ENCODE results near the gene IKZF3.

IKZF3 gene

GRCh38 chr17:39754958-39755553 is 109.1 kb downstream of the IKZF3 start:
- peaks cover 34% of the 10 kb centered on the region for H3K4me1 ChIP-seq (ENCODE audit: insufficient read depth, low read length, poor library complexity, severe bottlenecking)
- no peaks in the 10 kb centered on the region for H4K20me1 ChIP-seq (ENCODE audit: insufficient read depth, low read length, poor library complexity, severe bottlenecking)
- no peaks in the 10 kb centered on the region for H3K27me3 ChIP-seq (ENCODE audit: insufficient read depth, low read length, poor library complexity, severe bottlenecking)
- no peaks in the 10 kb centered on the region for H3K79me2 ChIP-seq (ENCODE audit: insufficient read depth, low read length)
- peak overlapping the region; percentile 68 for H3K4me2 ChIP-seq (ENCODE audit: low read depth, low read length, poor library complexity, severe bottlenecking)
- H3F3A ChIP-seq (ENCODE audit: low read depth): no peaks in the 10 kb centered on the region; the same call in 1 of the 2 replicates
- H3K9me2 ChIP-seq (replicated peaks; ENCODE audit: low read depth, low read length): no peaks in the 10 kb centered on the region
- no peaks in the 10 kb centered on the region for H3K36me3 ChIP-seq (ENCODE audit: insufficient read depth, low read length)
- no peaks in the 10 kb centered on the region for H3K9me3 ChIP-seq (ENCODE audit: insufficient read depth, low read depth, low read length)
- H3K9ac ChIP-seq (ENCODE audit: low read depth, low read length, poor library complexity, severe bottlenecking): peak overlapping the region; percentile 88
- peak overlapping the region; percentile 85 for H3K4me3 ChIP-seq (ENCODE audit: low read length, poor library complexity, severe bottlenecking)
- H2AFZ ChIP-seq (ENCODE audit: low read length): peak overlapping the region; percentile 87
- no peak for TF ChIP-seq EZH2phosphoT487 (IDR thresholded peaks at IDR 0.05; ENCODE audit: borderline replicate concordance)
- no peak for TF ChIP-seq CTCF (conservative IDR thresholded peaks at IDR 0.05; ENCODE audit: low read length)

- Histone ChIP-seq H2AFZ (ENCODE audit: low read length) (peak overlapping the region; percentile 95), H4K20me1 (ENCODE audit: insufficient read depth, low read length, poor library complexity, severe bottlenecking) (no peaks in the 10 kb centered on the region), H3K4me1 (ENCODE audit: insufficient read depth, low read length, poor library complexity, severe bottlenecking) (peaks cover 34% of the 10 kb centered on the region), H3K4me3 (ENCODE audit: low read length, poor library complexity, severe bottlenecking) (peak overlapping the region; percentile 85), H3F3A (ENCODE audit: low read depth) (no peaks in the 10 kb centered on the region; the same call in 1 of the 2 replicates), H3K9ac (ENCODE audit: low read depth, low read length, poor library complexity, severe bottlenecking) (peak overlapping the region; percentile 88), H3K9me2 (replicated peaks; ENCODE audit: low read depth, low read length) (no peaks in the 10 kb centered on the region), H3K27me3 (ENCODE audit: insufficient read depth, low read length, poor library complexity, severe bottlenecking) (no peaks in the 10 kb centered on the region), H3K79me2 (ENCODE audit: insufficient read depth, low read length) (no peaks in the 10 kb centered on the region), H3K4me2 (ENCODE audit: low read depth, low read length, poor library complexity, severe bottlenecking) (peak overlapping the region; percentile 79), H3K9me3 (ENCODE audit: insufficient read depth, low read depth, low read length) (no peaks in the 10 kb centered on the region), H3K36me3 (ENCODE audit: insufficient read depth, low read length) (no peaks in the 10 kb centered on the region)
- no peak for TF ChIP-seq EZH2phosphoT487 (IDR thresholded peaks at IDR 0.05; ENCODE audit: borderline replicate concordance)
- peak; percentile 59 for TF ChIP-seq CTCF (conservative IDR thresholded peaks at IDR 0.05; ENCODE audit: low read length)
Measured at GRCh38 chr17:39754161-39754957, 109.8 kb downstream of the IKZF3 start.

- Histone ChIP-seq H2AFZ (ENCODE audit: low read length) (peak overlapping the region; percentile 95), H3K4me3 (ENCODE audit: low read length, poor library complexity, severe bottlenecking) (peak overlapping the region; percentile 85)
Measured at GRCh38 chr17:39753514-39754160, 110.5 kb downstream of the IKZF3 start.

More at GRCh38 chr17:39753514-39754160, 110.5 kb downstream of the IKZF3 start:
- H3K4me2 ChIP-seq (ENCODE audit: low read depth, low read length, poor library complexity, severe bottlenecking): peak overlapping the region; percentile 79
- no peaks in the 10 kb centered on the region for H3K9me2 ChIP-seq (replicated peaks; ENCODE audit: low read depth, low read length)
- TF ChIP-seq CTCF (conservative IDR thresholded peaks at IDR 0.05; ENCODE audit: low read length): no peak; the same call in 1 of the 2 replicates
- no peak for TF ChIP-seq EZH2phosphoT487 (IDR thresholded peaks at IDR 0.05; ENCODE audit: borderline replicate concordance)
- no peaks in the 10 kb centered on the region for H4K20me1 ChIP-seq (ENCODE audit: insufficient read depth, low read length, poor library complexity, severe bottlenecking)
- H3K9me3 ChIP-seq (ENCODE audit: insufficient read depth, low read depth, low read length): no peaks in the 10 kb centered on the region
- H3K4me1 ChIP-seq (ENCODE audit: insufficient read depth, low read length, poor library complexity, severe bottlenecking): peaks cover 34% of the 10 kb centered on the region
- H3K36me3 ChIP-seq (ENCODE audit: insufficient read depth, low read length): no peaks in the 10 kb centered on the region
- no peaks in the 10 kb centered on the region for H3K27me3 ChIP-seq (ENCODE audit: insufficient read depth, low read length, poor library complexity, severe bottlenecking)
- H3K9ac ChIP-seq (ENCODE audit: low read depth, low read length, poor library complexity, severe bottlenecking): peak overlapping the region; percentile 84
- no peaks in the 10 kb centered on the region for H3K79me2 ChIP-seq (ENCODE audit: insufficient read depth, low read length)
- H3F3A ChIP-seq (ENCODE audit: low read depth): no peaks in the 10 kb centered on the region; the same call in 1 of the 2 replicates

All from Loucy (cell line).